Umbilical cord (tissue), 2 donors: Measurements from ENCODE around the gene IL18RAP. TPM values are rescaled to one million over a fixed set of nuclear protein-coding genes. Genes with fewer than 3 reads are reported as not detected.

Source experiments
- DNase-seq: peaks from one replicate; pipeline ENCODE4 v3.0.0-alpha.2; 2015; ENCODE audit warnings: low spot score
- total RNA-seq: library from RNA; depleted of rRNA; stranded (reverse); fragments of >200 nt; gene quantifications from one replicate; pipeline ENCODE4 v1.2.3, GENCODE V29; 2014; ENCODE audit warnings: low replicate concordance; ENCODE audit not compliant: insufficient read depth

IL18RAP gene
- total RNA-seq, 1 donor from 2014 or later, result 5.5 TPM

DNA sequence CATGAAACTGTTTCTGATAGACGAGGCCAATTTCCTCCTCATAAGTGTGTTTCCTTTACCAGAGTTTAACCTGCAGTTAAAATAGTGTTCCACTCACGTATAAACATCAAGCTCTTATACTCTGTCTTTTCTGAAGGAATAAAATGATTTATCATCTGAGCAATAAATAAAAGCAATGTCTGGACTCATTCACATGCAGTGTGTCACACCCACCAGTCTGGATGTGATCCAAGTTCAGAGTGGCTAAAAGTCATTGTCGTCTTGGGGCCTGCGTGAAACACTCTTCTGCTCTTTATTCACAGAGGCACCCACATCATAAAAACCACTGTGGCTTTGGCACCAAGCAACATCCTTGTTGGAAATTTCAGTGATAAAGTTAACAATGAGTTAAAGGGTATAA lies 30.5 kb downstream of the IL18RAP start:
- no peak for DNase-seq

DNA sequence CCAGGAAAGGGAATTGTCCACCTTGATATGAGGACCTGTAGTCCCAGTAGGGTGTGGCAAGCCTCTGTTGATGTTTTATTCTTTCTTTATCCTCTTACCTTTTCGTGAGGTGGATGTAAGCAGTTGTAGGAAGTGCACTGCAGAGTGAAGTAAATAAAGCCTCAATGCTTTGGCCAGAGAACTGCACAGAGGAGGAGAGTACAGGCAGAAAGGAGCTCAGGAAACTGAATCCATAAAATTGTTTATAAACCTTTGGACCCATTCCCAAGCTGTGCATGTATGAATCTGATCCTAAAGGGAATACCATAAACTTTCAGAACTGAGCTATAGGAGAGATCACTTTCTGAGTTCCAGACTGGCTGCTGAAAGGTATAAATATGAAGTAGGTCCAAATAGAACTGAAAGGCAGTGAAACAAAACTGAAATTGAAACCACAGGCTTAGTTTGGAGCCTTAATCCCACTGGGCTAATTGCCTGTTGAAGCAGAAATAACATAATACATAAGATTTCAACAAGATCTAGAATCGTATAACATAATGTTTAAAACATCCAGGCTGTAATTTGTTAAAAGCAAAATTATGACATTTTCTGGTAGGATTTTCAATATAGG lies 32.2 kb downstream of the IL18RAP start:
- no peak for DNase-seq

DNA sequence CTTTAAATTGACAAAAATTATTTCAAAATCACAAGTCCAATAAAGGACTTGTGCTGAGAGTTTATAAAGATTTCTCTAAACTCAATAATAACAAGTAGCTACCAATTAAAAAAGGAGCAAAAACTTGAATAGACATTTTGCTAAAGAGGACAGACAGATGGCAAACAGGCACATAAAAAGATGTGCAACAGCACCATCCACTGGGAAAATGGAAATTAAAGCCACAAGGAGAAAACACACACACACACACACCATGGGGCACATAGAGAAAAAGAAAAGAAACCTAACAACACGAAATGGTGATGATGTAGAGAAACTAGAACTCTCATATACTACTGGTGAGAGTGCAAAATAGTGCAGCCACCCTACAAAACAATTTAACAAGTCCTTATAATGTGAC lies 37.5 kb downstream of the IL18RAP start:
- no peak for DNase-seq

DNA sequence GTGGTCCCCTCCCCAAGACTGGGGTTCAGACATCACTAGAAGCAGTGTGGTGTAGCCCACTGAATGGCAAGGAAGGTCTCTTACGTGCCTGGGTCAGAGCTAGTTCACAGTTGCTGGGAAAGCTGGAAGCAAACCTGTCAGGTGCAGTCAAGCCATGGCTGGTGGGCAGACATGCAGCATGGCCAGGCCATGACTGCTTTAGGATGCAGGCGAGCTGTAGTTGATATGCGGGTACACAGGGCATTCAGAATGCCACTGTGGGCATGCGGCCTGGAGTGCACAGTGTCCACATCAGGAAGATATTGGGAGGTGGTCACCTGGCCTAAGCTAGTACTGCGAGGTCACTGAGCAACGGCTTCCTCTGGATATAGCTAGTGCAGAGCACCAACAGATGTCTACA lies 38.2 kb downstream of the IL18RAP start:
- DNase-seq, result no peak

DNA sequence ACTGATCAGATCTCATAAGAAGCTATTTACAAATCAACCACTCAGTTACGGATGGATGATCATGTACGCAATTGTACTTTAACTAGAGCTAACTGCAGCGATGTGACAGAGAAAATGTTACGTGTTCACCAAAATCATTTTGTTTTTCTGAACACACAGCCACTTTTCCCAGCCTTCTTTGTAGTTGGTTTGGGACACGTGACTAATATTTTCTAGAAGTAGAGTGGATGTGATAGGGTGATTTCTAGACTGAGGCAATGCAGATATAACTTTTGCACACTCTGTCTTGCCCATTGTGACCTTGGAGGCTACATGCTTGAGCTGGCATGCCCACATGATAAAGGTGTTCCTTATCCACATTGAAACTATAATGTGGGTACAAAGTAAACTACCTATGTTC lies 40.2 kb downstream of the IL18RAP start:
- no peak for DNase-seq

DNA sequence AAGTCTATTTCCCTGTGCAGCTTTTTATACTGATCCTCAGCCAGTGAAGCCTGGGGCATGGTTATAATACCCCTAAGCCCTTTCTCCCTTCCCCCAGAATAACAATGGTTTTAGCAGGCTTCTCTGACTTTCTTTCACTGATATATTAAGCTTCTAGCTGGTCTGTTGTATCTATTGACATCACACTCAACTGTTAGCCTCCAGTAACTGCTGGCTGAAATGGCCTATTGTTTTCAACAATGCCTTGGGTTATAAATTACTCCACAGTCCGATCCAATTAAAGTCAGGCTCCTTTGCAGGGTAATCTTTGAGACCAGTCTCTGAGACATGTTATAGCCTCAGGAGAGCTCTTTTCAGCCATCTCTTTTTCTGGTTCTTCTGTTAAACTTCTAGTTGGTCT lies 47.2 kb downstream of the IL18RAP start:
- no peak for DNase-seq

DNA sequence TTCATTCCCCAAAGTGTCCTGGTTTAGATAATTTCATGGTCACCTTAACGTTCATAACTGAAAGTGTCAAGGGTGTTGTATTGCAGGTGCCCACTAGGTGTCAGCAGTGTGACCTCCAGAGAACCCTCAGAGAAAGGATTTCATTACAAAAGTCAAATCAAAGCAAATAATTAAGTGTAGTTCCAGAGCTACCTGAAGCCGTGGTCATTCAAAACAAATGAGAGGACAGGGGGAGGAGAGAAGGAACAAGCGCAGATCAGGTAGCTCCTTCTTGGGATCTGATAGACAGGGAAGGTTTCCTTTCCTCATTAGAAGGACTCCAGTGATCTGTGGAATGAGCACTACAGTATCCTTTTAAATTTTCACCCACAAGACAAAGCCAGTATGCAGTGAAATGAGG lies 50.1 kb downstream of the IL18RAP start, which contains the start of gene SLC9A4:
Gene SLC9A4, plus strand, starts transcription at position 207 of the 400 bp plus-strand sequence. CDS start 534 bp downstream, outside the sequence.
- DNase-seq, result peak; percentile 41

DNA sequence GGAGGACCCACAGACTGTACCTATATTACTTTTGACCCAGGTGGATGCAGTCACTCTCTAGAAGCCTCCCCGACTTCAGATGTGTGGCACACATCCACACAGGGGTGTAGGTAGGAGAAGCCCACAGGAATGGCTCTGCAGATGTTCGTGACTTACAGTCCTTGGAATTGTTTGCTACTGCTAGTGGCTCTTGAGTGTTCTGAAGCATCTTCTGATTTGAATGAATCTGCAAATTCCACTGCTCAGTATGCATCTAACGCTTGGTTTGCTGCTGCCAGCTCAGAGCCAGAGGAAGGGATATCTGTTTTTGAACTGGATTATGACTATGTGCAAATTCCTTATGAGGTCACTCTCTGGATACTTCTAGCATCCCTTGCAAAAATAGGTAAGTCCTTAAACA lies 50.7 kb downstream of the IL18RAP start:
- DNase-seq, result no peak

DNA sequence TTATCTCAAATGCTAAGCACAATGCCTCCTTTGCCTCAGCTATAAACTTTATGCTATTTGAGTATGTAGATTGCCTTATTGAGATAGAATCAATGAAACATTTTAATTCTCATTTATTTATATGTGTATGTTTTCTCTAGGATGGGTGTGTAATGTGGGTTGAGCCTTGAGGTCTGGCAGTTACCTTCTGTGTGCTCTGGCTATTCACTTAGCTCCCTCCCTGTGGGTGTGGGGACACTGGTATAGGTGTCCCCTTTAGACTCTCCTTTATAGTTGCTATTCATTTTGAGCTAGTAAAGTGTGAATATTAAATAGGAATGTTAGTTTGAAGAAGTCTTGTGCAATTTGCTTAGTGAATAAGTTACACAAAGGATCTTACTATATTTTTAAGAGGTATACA lies 51.8 kb downstream of the IL18RAP start:
- DNase-seq, result no peak

DNA sequence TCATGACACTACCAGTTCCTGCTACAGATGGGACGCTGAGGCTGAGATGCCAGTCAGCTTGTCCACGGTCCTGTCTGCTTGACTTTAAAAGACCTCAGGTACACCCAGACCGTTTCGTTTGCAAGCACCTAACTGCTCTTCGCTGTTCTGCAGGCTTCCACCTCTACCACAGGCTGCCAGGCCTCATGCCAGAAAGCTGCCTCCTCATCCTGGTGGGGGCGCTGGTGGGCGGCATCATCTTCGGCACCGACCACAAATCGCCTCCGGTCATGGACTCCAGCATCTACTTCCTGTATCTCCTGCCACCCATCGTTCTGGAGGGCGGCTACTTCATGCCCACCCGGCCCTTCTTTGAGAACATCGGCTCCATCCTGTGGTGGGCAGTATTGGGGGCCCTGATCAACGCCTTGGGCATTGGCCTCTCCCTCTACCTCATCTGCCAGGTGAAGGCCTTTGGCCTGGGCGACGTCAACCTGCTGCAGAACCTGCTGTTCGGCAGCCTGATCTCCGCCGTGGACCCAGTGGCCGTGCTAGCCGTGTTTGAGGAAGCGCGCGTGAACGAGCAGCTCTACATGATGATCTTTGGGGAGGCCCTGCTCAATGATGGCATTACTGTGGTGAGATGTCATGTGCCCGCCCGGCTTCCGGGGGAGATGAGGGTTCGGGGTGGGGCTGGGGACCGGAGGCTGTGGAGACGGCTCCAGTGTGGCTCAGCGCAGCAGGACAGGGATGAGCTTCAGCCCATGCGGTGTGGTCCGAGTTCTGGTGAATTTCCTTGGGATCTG lies 55.9 kb downstream of the IL18RAP start:
- no peak for DNase-seq

DNA sequence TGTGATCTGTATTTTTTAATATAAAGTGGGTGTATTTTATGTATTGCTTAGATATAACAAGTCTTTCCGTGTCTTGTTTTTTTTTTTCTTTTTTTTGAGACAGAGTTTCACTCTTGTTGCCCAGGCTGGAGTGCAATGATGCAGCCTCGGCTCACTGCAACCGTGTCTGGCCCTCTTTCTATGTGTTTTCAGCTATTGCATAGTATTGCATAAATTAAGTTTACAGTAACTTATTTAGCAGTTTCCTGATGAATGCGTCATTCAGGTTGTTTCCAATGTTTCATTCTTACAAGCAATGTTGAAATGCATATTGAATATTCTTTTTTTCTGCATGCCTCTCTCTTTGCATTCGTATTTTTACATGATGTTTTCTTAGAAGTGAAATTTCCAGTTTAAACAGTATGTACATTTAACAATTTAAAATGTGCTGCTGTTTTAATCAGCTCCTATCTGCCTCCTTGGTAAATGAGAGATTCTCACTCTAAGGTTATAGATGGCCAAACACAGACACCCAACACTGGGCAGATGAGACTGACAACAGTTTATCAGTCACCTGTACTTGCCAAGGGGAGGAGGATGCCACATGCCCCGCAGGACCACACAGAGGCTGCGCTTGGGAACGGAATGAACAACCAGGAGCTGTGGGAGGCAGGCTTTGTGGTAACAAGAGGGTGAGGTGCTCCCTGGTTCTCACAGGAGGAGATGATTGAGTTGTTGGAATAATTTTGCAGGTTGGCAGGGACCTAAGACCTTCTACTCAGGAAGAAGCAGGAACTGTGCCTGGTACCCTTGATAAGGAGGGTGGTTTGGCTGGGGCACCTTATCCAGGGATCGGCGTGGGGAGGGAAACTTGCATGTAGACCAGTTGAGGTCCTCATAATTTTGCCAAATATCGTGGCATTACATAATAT lies 57.6 kb downstream of the IL18RAP start:
- no peak for DNase-seq

DNA sequence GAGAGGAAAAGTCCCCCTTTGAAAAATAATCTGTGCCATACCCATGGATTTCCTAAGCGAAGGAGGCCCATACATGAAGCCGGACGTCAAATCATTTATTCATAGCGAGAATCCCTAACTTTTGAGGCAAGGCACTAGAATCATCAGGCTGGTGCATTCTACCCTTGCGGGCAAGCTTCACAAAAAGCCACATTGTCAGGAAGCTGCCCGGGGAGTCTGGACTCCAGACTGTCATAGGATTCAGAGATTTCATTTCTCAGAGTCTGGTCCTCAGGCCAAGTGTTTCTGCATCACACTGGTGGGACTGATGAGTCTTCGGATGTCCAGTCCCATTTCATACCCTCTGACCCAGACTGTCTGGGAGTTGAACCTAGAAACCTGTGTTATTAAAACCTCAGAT lies 59.0 kb downstream of the IL18RAP start:
- no peak for DNase-seq

DNA sequence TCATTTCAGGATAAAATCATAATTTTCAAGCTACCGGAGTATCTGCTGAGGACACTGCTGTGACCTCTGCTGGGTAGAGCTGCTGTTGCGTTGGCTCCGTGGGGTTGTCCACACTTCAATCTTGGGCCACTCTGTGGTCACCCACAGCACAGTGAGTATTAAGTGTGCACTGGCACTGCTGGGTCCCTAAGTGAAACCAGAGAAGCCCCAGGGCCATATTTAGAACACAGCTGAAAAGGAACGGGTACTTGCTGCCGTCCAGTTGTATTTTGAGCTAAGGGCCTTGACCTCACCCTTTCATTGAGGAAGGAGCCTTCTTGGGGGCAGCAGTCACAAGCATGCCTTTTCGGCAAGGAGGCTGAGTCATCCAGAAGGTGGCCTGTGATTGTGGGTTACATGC lies 60.1 kb downstream of the IL18RAP start:
- no peak for DNase-seq

DNA sequence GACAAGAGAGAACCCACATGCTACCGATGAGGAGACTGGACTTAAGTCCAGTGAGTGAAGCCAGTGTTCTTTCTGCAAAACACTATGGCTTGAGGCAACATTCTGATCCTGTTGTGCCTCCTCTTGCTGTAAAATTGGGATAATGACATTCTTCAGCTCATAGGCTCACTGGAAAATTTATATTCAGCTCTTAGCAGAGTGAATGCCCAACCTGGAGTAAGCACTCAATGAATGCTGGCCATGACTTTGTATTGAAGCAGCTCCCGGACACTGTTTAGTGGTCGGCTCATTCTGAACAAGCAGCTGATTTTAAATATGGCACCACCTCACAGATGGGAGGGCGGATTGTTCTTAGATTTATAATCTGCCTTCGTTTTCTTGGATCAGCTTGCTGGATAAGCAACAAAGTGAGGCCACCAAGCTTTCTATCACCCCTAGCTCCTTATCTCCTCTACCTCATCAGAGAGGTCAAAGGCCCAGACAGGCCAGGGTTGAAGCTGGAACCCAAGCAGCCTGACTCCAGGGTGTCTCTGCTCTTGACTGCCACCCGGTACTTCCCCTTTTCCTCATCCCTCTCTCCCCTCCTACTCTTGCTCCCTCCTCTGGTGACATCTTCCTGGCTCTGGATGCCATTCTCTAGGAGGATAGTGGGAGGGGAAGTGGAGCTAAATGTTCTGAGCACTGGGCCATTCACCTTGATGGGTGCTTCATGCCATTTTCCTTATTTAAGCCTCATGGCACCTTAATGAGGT lies 61.5 kb downstream of the IL18RAP start:
- no peak for DNase-seq

DNA sequence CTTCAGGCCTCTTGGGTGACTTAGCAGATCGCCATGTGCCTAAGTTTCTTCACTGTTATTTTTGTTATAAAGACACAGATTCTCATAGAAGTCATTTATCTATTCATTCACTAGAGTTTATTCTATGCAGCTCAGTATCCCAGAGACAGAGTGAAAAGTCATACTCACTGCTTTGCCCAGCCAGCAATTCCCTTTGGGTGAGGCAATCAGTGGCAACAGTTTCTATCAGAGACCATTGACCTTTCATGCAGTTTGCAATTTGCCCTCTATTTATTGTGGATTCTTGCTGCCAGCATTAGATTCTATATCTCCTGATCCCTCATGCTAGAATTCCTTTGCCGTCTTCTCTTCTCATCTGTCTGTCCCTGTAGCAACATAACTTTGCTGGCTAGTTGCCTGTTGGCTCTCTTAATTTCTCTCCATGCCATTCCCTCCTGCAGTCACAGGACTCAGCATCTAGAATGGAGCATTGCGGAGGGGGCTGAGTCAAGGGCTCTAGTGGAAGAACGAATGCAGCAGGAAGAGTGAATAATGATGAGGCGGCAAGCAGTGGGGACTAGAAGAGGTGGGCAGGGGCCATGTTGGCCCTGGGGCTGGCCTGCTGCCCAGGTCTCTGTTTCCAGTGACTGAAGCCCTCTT lies 62.3 kb downstream of the IL18RAP start:
- no peak for DNase-seq

DNA sequence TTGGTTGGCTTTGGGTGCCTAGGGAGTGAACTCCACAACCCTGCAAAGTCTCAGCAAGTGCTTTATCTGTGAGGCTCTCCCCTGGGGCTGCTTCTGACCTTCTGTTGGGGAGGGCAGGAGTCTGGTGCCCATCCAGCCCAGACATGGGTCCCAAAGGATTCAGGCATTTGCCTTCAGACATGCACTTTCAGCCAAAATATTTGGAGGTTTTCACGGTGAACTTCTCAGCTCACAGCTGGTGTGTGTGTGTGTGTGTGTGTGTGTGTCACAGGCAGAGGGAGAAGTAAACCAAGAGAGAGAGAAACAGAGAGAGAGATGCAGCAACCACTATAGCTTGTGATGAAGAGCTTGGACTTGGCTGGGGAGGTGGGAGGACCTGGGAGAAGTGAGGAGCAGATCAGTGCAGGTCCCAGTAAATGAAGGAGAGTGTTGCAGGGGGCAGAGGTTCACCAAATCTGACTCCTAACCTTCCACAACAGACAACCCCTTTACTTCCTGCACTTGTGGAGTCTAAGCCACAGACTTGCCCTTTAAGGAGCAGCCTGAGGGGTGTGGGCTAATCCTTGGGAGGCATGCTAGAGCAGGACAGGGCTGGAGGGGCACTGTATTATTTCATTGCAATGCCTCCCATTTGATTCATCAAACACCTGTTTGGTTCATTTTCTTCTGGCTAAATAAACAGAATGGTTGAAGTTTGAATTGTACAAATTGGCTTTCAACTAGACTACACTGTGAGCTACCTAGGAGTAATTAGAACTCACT lies 64.2 kb downstream of the IL18RAP start:
- DNase-seq, result no peak

DNA sequence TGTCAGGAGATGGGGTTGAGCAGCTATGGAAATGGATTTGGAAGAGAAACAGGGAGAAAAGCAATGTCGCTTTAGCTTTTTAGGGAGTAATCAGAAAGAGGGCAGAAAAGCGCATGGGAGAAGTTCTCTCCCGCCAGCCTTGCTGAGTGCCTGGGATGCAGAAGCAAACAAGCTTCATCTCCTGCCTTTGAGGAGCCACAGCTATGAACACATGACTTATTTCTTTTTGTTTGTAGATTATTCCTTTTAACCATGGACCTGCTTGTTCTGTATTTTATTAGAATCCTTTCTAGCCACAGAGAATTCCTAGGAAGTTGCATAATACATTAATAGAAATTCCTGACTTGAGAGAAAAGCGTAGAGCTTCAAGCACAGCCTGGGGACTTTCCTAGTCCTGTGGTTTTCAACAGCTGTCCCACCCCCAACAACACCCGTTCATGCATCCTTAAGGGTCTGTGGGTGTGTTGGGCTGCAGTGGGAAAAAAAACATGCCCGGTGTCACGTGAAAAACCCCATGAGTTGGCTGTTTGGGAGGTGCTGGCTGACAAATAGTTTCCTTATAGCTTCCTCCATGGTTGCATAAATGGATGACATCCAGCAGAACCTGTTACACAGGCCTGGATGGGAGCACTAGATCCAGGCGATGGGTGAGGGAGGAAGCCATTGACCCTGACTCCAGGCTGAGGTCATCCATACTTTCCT lies 65.0 kb downstream of the IL18RAP start:
- peak; percentile 3 for DNase-seq

DNA sequence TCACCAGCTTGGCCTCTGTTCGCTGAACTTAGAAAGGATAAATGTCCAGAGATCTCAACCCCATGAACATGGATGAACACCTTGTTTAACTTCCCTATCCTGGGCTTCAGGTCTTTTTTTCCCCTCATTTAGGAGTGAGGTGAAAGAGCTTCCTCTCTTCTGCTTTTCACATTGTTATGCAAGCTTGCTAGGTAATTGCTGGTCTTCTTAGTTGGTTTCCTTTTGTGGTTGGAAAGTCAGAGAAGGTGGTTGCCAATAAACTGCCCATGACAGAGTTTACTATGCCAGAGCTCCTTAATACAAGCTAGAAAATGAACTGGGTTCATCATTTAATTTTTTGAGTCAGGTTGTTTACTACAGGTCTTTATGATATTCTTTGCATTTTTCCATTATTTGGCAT lies 66.7 kb downstream of the IL18RAP start:
- DNase-seq, result no peak

DNA sequence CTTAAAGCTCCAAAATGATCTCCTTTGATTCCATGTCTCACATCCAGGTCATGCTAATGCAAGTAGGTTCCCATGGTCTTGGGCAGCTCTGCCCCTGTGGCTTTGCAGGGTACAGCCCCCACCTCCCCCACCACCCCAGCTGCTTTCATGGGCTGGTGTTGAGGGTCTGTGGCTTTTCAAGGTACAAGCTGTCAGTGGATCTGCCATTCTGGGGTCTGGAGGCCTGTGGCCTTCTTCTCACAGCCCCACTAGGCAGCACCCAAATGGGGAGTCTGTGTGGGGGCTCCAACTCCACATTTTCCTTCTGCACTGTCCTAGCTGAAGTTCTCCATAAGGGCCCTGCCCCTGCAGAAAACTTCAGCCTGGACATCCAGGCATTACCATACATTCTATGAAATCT lies 69.0 kb downstream of the IL18RAP start:
- no peak for DNase-seq

DNA sequence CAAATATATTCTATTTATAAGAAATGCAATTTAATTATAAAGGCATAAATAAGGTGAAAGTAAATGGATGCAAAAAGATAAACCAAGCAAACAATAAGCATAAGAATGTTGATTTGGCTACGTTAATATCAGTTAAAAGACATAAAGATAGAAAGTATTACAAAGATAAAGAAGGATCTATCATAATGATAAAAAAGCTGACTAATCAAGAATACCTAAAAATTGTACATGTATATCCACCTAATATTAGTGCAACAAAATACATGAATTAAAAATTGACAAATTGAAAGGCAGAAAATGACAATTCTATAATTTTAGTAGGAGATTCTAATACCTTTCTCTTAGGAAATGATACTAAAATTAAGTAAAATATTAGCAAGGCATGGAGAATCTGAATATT lies 71.6 kb downstream of the IL18RAP start:
- no peak for DNase-seq
